ENCODE results near the gene MYO5B.

GRCh38 chr18:50114448-50114847, 80.5 kb downstream of the MYO5B start:
- TF ChIP-seq POLR2A (IDR thresholded peaks at IDR 0.05; ENCODE audit: low read depth, low read length) = no peak
- TF ChIP-seq BHLHE40 (IDR thresholded peaks at IDR 0.05; ENCODE audit: low read depth, low read length) = no peak
- TF ChIP-seq CTCF (conservative IDR thresholded peaks at IDR 0.05; ENCODE audit: low read depth, low read length) = no peak
- no peak for TF ChIP-seq RAD21 (IDR thresholded peaks at IDR 0.05; ENCODE audit: low read length)
- no peak for TF ChIP-seq CHD1 (IDR thresholded peaks at IDR 0.05; ENCODE audit: low read depth, low read length)
- no peak for TF ChIP-seq SMC3 (IDR thresholded peaks at IDR 0.05; ENCODE audit: low read depth, low read length)
- TF ChIP-seq ELK1 (IDR thresholded peaks at IDR 0.05; ENCODE audit: borderline replicate concordance, low read depth, low read length) = no peak
- TF ChIP-seq MAZ (IDR thresholded peaks at IDR 0.05; ENCODE audit: borderline replicate concordance, low read depth, low read length) = no peak
- no peak for TF ChIP-seq RCOR1 (IDR thresholded peaks at IDR 0.05; ENCODE audit: insufficient replicate concordance, low read length)
- no peak for TF ChIP-seq USF2 (IDR thresholded peaks at IDR 0.05; ENCODE audit: low read depth, low read length)
- no peak for TF ChIP-seq MAFK (IDR thresholded peaks at IDR 0.05; ENCODE audit: low read depth, low read length)

Data from IMR-90 (cell line).